HG03457 (cell line): ENCODE data around the gene CTXN1.
"Not testable (repeated sequence)": the region's sequence is repeated elsewhere in the genome, so short reads cannot be mapped to it uniquely, and the experiment has no call there.

ENCODE experiments used
- ATAC-seq: cut with Tn5 transposase; IDR thresholded peaks from one replicate; pipeline ENCODE4 v1.9.1; 2021; ENCODE audit warnings: moderate number of reproducible peaks; ENCODE audit not compliant: unreplicated experiment

Gene CTXN1

GRCh38 chr19:7926727-7927604 lies 1.0 kb upstream of the CTXN1 start:
- ATAC-seq: no peak

GRCh38 chr19:7925171-7925851 lies 624 bp downstream of the CTXN1 start:
- ATAC-seq: no peak

GRCh38 chr19:7924651-7925170 lies 1.2 kb downstream of the CTXN1 start:
- ATAC-seq: no peak

- ATAC-seq: no peak
Measured at GRCh38 chr19:7924241-7924640, 1.7 kb downstream of the CTXN1 start.

- no peak for ATAC-seq
Measured at GRCh38 chr19:7923295-7924191, 2.4 kb downstream of the CTXN1 start.

- ATAC-seq: no peak
Measured at GRCh38 chr19:7922836-7923195, 3.1 kb downstream of the CTXN1 start.

GRCh38 chr19:7921967-7922835 lies 3.7 kb downstream of the CTXN1 start:
- ATAC-seq: no peak

GRCh38 chr19:7921302-7921966 lies 4.5 kb downstream of the CTXN1 start:
- no peak for ATAC-seq

- ATAC-seq: peak; percentile 23
Measured at GRCh38 chr19:7920519-7921301, 5.2 kb downstream of the CTXN1 start.

GRCh38 chr19:7919610-7920518 lies 6.1 kb downstream of the CTXN1 start, which contains the start of gene SNAPC2:
Gene SNAPC2 (plus strand): TSS chr19:7920338. CDS start chr19:7920367, 29 bp downstream.
- ATAC-seq: peak; percentile 46

GRCh38 chr19:7918615-7919421 lies 7.1 kb downstream of the CTXN1 start:
- no peak for ATAC-seq

GRCh38 chr19:7918062-7918614 lies 7.8 kb downstream of the CTXN1 start:
- ATAC-seq: not testable (repeated sequence)

- ATAC-seq: no peak
Measured at GRCh38 chr19:7917267-7918061, 8.5 kb downstream of the CTXN1 start.

- ATAC-seq: no peak
Measured at GRCh38 chr19:7916955-7917266, 9.0 kb downstream of the CTXN1 start.

- no peak for ATAC-seq
Measured at GRCh38 chr19:7916103-7916954, 9.6 kb downstream of the CTXN1 start.
